Frontal cortex (tissue), 4 donors: ENCODE data around the gene ETV5. TPM values are rescaled to one million over a fixed set of nuclear protein-coding genes. Genes with fewer than 3 reads are reported as not detected.
A peak's percentile ranks its signal among the peaks of the same experiment; 100 is the strongest.

ENCODE experiments used
- DNase-seq, 2 donors: peaks; one replicate each; pipeline ENCODE4 v3.0.0; 2012; ENCODE audit warnings: low spot score in 2 of 2
- FAIRE-seq: peaks from 2 replicates; lab custom pipeline; 2012; peaks lifted over from hg19 to GRCh38; lab: Jason Lieb, UNC
- total RNA-seq: library from RNA; depleted of rRNA; stranded (reverse); fragments of >200 nt; gene quantifications from one replicate; pipeline ENCODE4 v1.2.3, GENCODE V29; 2014
- donor health status: control.
- donor health status: control.
- donor health status: control.

ETV5 gene
- total RNA-seq, 1 donor from 2014 or later = 25.7 TPM

GRCh38 chr3:186125118-186125517 is 16.2 kb upstream of the ETV5 start:
- FAIRE-seq (no peak), DNase-seq (no peak)

DNA sequence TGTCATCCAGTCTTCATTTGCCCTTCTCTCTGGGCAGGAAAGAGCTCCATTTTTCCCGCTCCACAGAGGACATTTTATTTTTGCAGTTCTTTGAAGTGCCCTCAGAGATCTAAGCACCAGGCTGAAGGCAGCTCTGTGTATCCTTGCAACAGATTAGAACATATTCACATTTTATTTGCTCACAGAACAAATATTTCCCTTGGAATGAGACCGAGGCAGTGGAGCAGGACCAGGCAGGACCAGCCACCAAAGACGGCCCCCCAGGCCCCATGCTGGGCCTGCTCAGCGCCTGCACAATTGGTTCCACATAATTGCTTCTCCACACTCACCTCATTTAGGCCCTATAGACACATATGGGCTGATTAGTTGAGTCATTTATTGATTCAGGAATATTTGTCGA is 15.7 kb upstream of the ETV5 start:
- no peak for FAIRE-seq
- no peak for DNase-seq

DNA sequence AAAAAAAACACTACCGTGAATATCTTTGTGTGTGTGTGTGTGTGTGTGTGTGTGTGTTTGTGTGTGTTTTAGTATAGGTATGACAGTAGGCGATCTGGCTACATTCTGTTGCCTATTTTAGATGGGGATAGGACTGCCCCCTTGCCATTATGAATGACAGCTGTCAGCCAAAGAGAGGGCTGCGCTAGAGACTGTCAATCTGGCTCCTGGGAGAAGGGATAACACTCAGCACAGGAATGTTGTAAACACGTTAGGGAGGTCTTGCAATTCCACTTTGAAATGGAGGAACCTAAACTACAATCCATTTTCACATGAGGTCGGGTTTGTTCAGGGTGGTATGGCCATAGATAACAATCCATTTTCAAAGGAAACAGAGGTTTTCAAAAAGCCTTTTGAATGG is 14.1 kb upstream of the ETV5 start:
- DNase-seq (no peak), FAIRE-seq (no peak)

DNA sequence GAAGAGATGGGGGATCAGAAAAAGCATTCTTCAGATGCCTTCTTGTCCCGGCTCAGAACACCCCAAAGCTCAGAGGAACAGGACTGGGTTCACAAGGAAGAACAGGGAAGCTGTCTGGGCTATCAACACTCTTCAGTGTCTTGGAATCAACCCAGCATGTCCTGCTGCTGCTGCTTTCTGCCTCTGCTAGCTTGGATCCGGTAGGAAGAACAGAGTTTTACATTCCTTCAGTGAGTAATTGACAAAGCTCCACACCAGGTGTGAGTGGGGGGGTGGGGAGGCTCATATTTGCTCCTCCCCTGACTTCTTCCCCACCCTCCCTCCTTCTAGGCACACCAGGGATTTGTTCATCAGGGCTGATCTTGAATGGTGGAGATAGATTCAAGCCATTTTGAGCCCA is 13.1 kb upstream of the ETV5 start:
- FAIRE-seq (no peak), DNase-seq (no peak)

DNA sequence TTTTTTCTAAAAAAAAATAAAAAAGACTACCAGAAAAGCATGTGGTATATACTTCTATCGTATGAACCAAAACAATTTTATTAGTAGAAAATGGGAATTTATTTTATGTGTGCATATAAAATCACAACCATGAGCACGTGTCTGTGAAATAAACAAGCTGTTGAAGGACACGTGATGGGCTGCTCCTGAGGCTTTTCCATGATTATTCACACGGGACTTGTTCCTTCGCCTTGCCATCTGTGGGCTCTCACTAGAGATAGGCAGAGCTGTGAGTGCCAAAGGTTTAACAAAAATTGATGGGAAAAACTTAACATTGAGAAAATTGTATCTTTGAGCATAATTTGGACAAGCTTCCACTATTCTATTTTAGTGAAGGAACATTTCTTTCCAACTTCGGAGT is 12.4 kb upstream of the ETV5 start:
- no peak for FAIRE-seq
- no peak for DNase-seq

DNA sequence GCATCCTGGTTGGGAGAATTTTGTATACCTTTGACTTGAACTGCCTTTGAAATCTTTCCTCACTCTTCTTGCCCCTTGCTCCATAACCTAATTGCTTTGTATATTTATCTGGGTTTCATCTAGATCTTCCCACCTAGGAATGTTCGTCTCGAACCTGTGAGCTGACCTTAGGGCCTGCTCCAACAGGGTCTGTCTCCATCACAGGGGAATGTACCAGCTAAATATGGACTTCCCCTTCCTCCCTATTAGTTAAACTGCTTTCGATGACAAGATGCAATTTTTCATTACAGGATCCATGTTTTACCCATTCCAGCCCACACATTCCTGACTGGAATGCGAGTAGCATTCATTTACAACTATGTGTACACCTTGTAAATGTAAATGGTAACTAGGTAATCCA is 10.6 kb upstream of the ETV5 start:
- DNase-seq (no peak), FAIRE-seq (no peak)

DNA sequence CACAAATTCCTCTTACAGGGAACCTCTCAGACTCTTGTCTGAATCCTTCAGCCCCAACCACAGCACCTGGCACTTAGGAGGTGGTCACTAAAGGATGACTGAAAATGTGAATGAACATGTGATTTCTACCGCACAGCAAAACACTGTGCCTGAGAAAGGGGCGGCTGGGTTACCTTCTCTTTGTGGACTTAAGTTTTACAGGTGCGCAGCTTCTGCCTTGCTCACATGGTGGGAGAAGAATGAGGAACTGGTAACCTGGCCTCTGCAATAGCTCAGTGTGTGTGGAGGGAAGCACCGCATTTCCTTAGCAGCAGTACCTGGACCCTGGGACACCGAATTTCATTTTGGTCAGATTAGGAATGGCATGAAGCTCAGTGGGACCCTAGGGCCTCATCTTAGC is 9.8 kb upstream of the ETV5 start:
- DNase-seq (no peak), FAIRE-seq (no peak)

DNA sequence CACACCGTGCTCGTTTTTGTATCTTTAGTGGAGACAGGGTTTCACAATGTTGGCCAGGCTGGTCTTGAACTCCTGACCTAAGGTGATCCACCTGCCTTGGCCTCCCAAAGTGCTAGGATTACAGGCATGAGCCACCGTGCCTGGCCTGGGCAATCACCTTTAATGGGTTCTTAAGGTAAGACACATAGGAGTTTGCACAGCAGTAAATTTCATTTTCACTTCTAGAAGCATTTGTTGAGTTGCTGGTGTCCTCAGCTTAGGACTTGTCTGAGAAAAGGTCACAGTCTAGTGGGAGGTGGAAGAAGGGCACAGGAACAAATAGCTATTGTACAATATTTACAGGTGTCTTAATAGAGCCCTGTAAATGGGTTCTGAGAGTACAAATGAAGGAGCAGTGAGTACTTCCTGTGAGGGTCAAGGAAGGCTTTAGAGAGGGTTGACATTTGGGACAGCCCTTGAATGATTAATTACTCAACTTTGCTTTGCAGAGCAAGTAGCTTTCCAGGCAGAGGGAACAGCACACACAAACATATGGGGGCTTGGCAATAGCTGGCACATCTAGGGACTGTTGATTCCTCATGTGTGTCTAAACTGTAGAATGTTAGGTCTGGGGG is 8.7 kb upstream of the ETV5 start:
- FAIRE-seq (no peak), DNase-seq (no peak)

DNA sequence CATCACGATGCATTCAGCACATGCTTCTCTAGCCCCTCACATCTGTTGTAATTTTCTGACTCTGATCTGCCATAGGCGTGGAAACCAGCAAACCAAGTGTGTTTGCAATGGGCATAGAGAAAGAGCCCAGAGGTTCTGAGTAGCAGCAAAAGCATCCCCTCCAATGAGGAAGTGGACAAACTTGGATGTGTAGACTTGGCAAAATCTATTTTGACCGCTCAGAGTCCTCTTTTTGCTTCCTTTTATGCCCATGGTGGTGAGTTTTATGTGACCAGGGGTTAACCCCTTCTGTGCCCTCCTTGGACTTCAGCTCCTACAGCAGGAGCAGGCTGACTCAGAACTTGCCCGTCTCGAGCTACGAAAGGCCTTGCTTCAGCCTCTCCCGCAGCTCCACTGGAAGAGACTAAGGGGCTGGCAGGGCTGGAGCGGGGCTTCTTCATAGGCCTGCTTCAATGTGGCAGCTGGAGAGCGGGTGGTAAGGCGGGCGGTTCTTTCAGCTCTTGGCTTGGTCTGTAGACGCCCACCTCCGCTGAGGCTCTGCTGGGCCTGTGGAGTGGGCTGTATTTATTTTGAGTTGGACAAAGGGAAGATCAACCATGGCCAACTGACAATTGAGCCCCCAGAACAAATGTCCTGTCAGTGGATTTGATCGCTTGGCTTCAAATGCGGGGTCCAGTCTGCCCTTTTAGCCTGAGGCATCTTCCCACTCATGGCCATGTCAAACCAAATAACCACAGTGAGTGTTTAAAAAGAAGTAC is 6.5 kb upstream of the ETV5 start:
- no peak for DNase-seq
- FAIRE-seq = no peak

GRCh38 chr3:186110975-186111974 is 2.4 kb upstream of the ETV5 start:
- no peak for DNase-seq
- no peak for FAIRE-seq

GRCh38 chr3:186109897-186110803 is 1.3 kb upstream of the ETV5 start:
- DNase-seq = no peak
- no peak for FAIRE-seq

GRCh38 chr3:186108106-186108940 is 566 bp downstream of the ETV5 start:
- peak; percentile 49 to 51 for DNase-seq
- FAIRE-seq = no peak

- peak; percentile 65 to 66 for DNase-seq
These were observed 1.4 kb downstream of the ETV5 start for GRCh38 chr3:186107215-186108105.

GRCh38 chr3:186105543-186105942 is 3.3 kb downstream of the ETV5 start:
- DNase-seq (no peak), FAIRE-seq (no peak)

More at GRCh38 chr3:186107215-186108105, 1.4 kb downstream of the ETV5 start:
- no peak for FAIRE-seq

DNA sequence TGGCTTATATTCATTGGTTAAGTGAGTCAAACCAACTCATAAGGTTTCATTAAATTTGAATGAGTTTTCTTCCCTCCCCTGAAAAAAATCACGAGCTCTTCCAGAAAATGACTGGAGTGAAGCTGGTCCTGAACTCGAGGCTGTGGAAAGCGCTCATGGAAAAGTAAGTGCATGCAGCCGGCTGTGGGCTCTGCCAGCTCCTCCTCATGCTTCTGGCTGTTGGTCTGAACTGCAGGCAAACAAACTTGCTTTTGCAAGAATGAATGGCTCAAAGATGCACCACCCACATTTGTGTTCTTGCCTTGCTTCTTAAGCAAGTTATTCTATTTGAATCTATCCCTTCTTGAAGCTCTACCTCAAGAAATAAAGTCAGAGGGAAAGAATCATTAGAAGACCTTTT is 6.2 kb downstream of the ETV5 start:
- FAIRE-seq = no peak
- no peak for DNase-seq

GRCh38 chr3:186100398-186100797 is 8.5 kb downstream of the ETV5 start:
- no peak for FAIRE-seq
- no peak for DNase-seq

DNA sequence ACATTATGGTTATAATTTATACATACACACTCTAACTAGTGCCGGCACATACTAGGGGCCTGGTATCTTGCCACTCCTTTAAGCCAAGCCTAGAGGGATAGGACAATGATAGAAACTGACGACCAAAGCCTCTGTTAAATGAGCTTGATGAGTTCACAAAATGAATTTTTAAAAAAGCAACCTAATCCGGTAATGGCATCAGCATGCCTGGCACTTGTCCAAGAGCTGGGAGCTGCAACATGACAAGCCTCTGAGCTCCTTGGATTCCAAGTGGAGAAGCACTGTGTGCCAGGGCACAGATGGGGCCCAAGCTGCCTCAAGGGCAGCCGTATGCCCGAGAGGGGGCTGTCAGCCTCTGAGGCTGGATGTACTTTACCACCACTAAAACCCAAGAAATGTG is 9.7 kb downstream of the ETV5 start:
- FAIRE-seq (no peak), DNase-seq (peak in 1 of 2 donors; percentile 28)

DNA sequence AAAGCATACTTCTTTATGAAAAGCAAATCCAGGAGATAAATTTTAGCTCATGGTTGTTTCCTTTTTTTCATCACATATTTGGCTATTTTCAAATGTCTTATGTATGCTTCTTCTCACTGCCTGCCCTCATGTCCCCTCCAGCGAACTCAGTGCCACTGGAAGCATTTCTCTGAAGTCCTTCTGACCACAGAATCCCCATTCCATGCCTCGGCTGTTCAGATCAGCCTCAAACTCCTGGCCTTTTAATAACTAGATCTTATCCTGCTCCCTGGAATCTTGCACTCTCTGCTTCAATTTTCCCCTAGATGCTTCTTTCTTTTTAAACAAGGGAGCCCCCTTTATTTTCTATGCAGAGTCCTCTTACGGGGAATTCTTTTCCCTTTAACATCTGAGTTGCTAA is 10.1 kb downstream of the ETV5 start:
- FAIRE-seq (no peak), DNase-seq (no peak)
